ENCODE measurements around the gene MAP1LC3B.

The MAP1LC3B gene

DNA sequence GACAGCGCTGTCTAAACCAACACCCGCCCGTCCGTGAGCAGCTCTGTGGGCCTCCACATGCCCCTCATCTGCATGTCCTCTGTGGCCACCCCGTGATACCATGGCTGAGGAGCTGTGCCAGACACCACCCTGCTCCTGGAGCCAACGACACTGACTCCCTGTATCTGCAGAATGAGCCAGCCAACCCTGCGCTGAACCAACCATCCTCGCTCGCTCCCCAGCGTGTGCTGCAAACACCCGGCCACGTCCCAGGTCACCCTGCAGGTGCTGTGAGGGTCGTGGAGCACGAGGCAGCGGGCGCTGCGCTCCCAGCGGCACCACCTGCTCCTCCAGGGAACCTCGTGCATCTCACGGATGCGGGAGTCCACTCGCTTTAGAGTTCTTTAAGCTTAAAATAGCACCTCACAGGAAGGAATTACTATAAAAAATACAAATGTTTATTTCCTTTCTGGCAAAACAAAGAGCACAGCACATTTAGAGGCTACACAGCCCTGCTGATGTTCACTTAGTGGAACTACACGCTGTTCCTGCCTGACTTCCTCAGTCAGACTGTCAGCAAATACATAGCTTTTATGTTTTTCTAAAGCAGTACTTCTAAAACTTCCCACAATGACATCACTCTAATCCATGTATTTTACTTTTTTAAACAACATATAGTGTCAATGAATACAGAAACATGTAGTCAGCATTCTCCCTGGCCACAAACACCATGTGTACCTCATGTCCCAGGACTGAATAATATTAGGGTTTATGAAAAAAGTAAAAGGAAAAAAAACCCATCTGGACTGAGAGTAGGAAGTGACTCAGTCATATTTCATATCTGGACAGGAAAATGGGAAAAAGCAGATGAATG, 43.5 kb downstream of the MAP1LC3B start:
- DNase-seq: no peak

DNA sequence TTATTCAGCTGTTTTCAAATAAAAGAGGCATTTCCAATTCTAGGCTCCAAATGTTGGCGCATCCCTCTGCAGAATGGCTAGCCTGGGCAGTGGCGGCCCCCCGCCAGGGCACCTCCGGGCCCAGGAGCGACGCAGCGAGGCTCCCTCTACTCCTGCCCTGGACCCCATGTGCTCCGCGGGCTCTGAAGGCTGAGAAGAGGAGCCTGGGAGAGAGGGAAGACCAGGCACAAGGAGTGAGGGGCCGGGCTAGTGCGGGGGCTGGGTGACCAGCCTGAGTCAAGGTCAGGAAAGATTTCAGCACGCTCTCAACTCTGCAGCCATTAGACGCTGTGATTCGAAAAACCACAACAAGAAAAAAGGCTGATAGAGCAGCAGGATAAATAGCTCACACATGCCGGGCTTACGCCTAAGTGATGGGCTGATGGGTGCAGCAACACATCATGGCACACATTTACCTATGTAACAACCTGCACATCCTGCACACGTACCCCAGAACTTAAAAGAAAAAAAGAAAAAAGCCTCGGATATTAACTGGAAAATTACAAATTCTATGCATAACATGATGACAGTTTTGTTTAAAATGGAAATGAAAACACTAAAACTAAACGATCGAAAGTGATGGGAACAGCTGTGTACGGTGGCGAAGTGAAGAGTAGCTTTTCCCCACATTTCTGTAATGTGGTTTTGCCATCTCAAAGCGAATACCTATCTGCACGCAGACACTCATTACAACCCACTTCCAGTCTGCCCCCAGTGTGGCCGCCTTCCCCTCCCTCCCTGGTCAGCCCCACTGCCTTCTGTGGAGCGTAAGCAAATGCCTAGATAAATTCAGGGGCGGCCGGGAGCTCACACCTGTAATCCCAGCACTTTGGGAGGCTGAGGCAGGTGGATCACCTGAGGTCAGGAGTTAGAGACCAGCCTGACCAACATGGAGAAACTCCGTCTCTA, 44.4 kb downstream of the MAP1LC3B start:
- no peak for DNase-seq

DNA sequence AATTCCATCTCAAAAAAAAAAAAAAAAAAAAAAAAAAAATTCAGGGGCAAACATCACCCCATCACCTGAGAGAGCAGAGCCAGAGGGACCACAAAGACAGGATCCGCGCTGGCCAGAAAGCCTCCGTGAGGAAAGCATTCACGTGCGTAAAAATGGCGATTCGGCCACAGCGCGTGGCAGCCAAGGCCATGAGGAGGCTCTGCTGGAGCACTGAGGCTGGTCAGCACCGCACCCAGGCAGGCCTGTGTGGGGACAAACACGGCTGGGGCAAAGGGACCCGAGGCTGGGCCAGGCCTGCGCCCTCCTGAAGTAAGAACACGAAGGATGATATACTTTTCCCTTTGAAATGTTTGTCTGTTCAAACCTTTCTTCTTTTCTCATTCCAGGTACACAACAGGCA, 45.2 kb downstream of the MAP1LC3B start:
- DNase-seq: no peak

GRCh38 chr16:87437911-87438610, 45.9 kb downstream of the MAP1LC3B start:
- no peak for DNase-seq

- no peak for DNase-seq
Measured at GRCh38 chr16:87438611-87438985, 46.5 kb downstream of the MAP1LC3B start.

DNA sequence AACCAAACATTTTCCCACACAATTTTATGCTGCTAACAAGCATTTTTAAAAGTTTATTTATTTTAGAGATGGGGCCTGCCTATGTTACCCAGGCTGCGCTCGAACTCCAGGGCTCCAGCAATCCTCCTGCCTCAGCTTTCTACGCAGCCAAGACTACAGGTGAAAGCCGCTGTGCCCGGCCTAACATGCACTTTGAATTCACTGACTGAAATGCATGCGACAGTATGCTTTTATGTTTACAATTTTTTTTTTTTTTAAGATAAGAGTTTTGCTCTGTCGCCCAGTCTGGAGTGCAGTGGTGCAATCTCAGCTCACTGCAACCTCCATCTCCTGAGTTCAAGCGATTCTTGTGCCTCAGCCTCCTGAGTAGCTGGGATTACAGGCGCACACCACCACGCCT, 47.8 kb downstream of the MAP1LC3B start:
- no peak for DNase-seq

- no peak for DNase-seq
Measured at GRCh38 chr16:87441886-87442580, 49.9 kb downstream of the MAP1LC3B start.

- DNase-seq: no peak
Measured at GRCh38 chr16:87442581-87442966, 50.4 kb downstream of the MAP1LC3B start.

DNA sequence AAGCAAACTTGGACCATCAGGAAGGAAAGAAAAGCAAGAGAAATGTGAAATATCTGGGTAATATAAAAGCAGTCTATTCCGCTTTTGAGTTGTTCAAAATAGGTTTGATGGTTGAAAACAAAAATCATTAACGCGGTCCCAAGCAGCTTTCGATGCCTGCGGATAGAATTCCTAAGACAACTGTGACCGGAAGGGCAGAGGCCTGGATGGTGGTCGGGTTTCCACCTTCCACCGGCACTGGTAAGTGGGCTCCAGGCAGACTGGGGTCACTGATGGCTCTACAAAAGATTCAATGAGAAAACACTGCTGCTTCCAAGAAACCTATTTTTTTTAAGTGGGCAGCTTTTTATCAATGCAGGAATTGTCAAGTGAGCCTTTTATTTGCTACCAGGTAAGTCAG, 50.9 kb downstream of the MAP1LC3B start:
- no peak for DNase-seq

- DNase-seq: no peak
Measured at GRCh38 chr16:87443964-87444363, 51.8 kb downstream of the MAP1LC3B start.

- no peak for DNase-seq
Measured at GRCh38 chr16:87445486-87445885, 53.4 kb downstream of the MAP1LC3B start.

GRCh38 chr16:87446479-87446878, 54.3 kb downstream of the MAP1LC3B start:
- DNase-seq: no peak

DNA sequence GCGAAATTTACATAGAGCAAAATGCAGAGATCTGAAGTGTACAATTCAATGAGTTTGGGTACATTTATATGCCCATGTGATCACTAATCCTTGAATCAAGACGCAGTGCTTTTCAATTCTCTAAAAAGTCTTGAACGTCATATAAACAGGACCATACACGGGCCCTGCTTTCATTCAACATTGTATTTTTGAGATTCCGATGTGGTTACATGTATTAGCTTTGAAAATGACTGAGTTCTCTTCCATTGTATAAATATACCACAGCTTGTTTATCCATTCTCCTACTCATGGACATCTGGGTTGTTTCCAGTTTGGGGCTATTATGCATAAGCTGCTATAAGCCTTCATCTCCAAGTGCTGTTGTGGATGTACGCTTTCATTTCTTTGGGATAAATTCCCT, 55.2 kb downstream of the MAP1LC3B start:
- DNase-seq: no peak

GRCh38 chr16:87448866-87449265, 56.7 kb downstream of the MAP1LC3B start:
- no peak for DNase-seq

DNA sequence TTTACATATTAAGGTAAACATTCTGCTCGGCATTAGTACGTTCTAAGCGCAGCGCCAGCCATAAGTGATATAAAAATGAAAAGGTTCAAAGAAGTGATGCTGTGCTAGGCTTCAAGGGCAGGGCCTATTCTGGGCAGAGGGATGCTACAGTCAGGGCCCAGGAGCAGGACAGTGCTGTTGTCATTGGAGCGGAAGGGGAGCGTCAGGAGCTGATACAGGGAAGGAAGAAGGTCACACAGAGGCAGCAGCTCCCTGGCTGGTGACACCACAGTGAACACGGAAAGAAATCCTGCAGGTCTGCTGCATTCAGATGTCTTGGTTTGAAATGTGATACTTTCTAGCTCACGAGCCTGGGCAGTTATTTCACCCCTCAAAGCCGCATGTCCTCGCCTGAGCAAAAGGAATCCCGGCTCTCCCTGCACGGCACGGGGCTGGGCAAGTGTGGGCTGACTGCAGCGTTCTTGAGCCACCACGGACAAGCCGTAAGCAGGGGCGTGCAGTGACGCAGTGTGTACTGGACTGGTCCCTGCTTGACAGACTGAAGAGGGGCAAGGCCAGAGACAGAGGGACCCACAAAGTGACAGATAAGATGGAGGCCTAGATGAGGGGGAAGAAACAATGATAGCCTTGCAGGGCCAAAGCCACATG, 59.6 kb downstream of the MAP1LC3B start:
- no peak for DNase-seq

GRCh38 chr16:87453326-87453725, 61.2 kb downstream of the MAP1LC3B start:
- no peak for DNase-seq
